Right ventricle myocardium inferior (tissue), 1 donor: ENCODE results near the gene SLX9. TPM values are rescaled to one million over a fixed set of nuclear protein-coding genes. Genes with fewer than 3 reads are reported as not detected.
A peak's percentile ranks its signal among the peaks of the same experiment; 100 is the strongest.

Experiments
- ATAC-seq: fragments of 200-7000 bp; cut with Tn5 transposase; one replicate; pipeline ENCODE4 v1.9.1; 2020; ENCODE audit warnings: mild to moderate bottlenecking, moderate library complexity
- DNase-seq: peaks from one replicate; pipeline ENCODE4 v3.0.0; 2021; ENCODE audit errors: missing footprints
- intact Hi-C: fragments of 100-400 bp; cut with DNase I; formaldehyde crosslinking; loops from one replicate; pipeline ENCODE4 v1.11.0; 2022
- total RNA-seq: library from RNA; stranded (reverse); fragmentation: NEBNext Ultra II Directional; extraction: Animal tissue kit (Norgen Biotek cat#: 25700); gene quantifications from one replicate; pipeline ENCODE4 v1.2.1, GENCODE V29; 2021
- donor health status: DM: no; HTN: yes; CAD: no; lungs with severe emphysema.

The SLX9 gene
- total RNA-seq, 1 donor from 2014 or later: 66.5 TPM

- peak; percentile 5 for ATAC-seq
- DNase-seq: peak; percentile 52
- intact Hi-C loops: no loop called here
These were observed 40.1 kb downstream of the SLX9 start for GRCh38 chr21:44979687-44980561.

DNA sequence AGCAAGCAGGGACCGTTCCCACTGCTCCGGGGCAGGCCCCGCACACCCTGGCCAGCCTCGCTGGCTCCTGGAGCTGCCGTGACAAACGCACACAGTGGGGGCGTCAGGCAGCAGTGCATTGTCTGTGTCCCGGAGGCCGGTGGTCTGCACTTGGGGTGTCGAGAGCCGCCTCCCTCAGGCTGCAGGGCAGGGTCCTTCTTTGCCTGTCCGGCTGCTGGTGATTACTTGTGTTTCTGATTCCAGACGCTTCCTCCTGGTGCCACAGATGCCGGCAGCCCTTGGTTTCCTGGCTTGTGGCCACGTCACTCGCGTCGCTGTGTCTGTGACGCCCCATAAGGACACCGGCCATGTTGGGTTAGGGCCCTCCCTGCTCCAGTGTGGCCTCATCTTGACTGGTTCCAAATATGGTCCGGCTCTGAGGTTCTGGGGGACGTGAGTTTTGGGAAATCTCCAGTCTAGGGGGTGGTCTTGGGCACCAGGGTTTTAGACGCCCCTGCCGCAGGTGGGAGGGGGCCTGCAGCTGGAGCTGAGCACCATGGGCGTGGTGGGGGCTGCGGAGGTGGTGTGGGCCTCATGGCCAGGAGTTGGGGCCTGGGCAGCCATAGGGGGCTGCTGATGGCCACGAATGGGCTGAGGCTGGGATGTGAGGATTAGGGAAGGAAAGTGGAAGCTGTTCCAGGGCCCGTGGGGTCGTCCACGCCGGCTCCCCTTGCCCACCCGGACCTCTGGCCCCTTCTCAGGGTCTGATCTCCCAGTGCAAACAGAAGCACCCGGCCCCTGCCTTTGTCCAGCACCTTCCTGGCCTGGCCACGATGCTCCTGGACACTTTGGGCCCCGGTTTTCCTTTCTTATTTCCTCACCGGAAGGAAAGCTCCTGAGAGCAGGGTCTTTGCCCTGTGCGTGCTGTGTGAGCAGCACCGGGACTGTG is 41.0 kb downstream of the SLX9 start:
- ATAC-seq (no peak), DNase-seq (peak; percentile 68)
- intact Hi-C loops: no loop called here

DNA sequence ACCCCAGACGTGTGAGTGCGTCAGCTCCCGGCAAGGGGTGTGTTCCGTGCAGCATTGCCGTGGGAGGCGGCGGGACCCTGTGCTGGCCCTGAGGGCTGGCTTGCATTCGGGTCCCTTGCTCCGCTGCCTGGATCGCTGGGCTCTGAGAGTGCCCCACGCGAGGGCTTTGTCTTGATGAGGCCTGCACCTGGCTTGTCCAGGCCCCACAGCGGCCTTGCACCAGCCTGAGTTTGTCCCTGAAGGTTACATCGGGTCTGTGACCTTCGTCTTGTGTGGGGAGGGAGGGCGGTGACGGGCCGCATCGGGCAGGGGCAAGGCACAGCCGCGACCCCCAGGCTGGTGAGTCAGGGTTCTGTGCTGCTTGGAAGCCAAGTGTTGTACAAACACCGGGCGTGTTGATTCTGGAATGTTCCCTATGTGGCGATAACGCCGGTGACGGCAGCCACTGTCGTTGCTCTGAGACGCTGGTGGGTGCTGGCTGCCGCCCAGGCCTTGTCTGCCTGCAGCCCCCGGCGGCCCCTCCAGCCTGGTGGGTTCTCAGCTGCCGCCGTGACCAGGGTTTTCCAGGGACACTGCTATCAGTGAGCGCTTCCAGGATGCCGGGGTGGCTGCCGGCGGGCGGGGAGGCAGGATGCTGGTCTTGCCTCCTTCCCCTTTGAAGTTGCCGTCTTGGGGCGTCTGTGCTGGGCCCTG is 42.9 kb downstream of the SLX9 start:
- DNase-seq (peak; percentile 68), ATAC-seq (peak; percentile 20)
- intact Hi-C loops: no loop called here

DNA sequence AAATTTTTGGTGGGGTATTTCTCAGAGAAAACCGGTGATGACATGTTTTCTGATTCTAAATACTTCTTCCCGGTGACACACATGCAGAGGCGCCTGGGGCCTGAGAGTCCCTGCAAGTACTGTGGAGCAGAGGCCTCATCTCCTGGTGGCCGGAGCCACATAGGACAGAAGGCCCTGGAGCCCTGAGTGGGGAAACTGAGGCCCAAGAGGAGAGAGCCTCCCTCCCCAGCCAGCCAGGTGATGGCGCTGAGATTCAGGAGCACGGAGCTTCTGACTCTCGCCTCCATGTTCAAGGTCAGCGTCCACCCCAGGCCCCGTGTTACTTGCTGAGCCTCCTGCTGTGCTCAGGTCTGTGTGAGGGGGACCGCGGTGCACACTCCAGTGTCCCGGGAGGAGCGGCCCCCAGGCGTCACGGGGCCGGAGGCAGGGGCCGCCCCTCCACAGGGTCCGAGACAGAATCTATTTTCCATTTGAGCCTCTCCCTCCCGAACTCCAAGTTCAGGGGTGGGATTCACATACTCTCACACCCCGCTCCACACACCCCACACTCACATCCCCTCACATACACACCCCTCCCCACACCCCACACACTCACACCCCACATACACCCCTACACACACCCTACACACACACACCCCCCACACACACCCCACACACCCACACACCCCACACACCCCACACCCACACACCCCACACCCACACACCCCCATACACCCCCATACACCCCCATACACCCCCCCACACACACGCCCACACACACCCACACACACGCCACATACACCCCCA is 43.8 kb downstream of the SLX9 start:
- no peak for DNase-seq
- intact Hi-C loops: no loop called here
- no peak for ATAC-seq

GRCh38 chr21:44984428-44984791 is 44.6 kb downstream of the SLX9 start:
- ATAC-seq (no peak), DNase-seq (no peak)
- intact Hi-C loops: no loop called here

DNA sequence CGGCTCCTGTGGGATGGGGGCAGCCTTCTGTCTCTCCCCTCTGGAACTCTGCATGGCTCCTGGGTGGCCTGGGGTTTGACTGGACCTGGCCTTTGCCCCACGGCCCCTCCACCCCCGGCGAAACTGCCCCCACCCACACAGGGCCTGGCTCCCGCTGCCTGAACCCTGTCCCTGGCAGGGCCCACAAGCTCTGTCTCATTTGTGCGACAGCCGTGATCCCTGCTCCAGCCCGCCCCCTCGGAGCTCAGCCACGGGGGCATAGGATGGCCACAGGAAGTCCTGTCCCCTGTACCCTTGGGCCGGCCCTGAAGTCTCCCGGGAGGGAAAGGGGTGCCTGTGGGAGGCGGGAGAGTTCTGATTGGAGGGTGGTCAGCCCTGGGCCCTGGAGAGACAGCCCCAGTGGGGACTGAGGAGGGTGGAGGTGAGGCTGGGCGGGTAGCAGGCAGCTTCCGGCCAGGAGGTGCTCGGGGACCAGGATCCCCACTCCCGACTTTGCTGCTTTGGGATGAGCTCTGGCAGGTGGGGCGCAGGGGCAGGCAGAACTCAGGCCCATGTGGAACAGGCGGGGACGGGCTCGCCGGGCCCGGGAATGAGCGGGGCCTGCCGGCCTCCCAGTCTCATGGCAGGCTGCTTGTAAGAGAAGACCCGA is 45.1 kb downstream of the SLX9 start:
- DNase-seq (no peak), ATAC-seq (no peak)
- intact Hi-C loops: no loop called here

DNA sequence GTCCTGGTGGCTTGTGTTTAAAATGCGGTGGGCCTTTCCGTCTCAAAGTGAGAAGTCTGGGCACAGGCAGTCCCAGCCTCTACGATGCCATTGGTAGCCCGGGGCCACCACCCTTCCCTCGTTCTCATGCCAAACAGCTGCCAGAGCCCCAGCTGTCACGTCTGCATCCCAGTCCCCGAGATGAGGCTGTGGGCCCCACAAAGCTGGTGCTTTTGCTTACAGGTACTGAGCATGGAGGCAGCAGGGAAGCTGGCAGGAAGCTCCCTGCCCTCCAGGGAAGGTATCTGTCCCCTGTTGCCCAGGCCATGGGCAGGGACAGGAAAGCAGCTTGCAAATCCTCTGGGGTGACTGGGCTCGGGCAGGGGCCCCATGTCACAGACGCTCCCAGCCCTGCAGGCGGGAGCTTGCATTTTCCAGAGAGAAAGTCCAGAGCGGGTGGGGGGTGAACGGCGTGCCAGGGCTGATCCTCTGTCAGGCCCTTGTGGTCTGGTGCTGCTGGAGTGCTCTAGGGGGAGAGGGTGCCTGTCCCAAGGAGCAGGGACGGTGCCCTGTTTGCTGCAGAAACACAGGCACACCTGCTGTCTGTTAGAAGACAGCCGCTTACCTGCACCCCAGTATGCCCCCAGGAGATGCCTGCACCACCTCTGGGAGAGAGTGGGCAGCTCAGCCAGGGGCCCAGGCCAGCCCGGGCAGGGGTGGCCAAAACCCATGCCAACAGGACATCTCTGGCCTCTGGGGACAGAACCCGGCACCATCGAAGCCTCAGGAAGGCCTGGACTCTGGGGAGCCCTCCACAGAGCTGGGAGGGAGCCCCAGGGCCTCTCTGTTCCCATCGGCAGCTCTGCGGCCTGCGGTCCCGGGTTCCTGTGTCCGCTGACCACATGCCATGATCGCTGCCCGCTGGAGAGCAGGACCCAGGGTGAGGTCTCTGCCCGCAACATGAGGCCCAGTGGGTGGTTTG is 45.9 kb downstream of the SLX9 start:
- intact Hi-C loops: no loop called here
- no peak for ATAC-seq
- peak; percentile 62 for DNase-seq

- intact Hi-C loops: no loop called here
- ATAC-seq (no peak), DNase-seq (peak; percentile 66)
These were observed 46.9 kb downstream of the SLX9 start for GRCh38 chr21:44986471-44987291.

GRCh38 chr21:44987301-44987885 is 47.6 kb downstream of the SLX9 start:
- ATAC-seq (no peak), DNase-seq (peak; percentile 52)
- intact Hi-C loops: no loop called here

DNA sequence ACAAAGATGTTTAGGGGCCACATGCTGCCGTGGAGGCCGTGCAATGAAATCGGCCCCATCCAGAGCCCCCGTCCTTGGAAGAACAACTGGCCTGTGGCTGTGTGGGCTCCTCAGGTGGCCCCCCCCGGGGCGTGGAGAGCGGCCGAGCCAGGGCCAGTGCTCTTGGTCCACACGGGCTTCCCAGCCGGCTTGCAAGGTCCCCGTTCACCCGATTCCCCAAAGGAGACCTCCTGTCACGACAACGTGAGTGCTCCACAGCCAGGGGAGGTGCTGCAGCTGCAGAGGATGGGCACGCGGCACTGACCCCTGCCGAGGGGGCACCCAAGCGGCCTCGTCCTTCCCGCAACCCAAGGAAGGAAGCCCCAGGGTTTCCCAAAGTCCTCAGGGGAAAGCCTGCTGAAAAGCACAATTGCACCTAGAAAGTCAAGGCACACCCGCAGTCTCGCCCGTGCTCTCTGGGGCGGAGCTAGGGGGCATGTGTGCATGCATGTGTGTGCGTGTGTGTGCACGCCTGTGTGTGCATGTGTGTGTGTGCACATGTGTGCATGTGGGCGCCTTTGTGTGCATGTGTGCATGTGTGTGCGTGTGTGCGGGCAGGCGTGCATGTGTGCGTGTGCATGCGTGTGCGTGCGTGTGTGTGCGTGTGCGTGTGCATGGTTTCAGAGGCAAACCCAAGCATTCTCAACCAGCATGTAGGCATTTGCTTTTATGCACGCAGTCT is 48.2 kb downstream of the SLX9 start:
- ATAC-seq (no peak), DNase-seq (peak; percentile 55)
- intact Hi-C loops: no loop called here

DNA sequence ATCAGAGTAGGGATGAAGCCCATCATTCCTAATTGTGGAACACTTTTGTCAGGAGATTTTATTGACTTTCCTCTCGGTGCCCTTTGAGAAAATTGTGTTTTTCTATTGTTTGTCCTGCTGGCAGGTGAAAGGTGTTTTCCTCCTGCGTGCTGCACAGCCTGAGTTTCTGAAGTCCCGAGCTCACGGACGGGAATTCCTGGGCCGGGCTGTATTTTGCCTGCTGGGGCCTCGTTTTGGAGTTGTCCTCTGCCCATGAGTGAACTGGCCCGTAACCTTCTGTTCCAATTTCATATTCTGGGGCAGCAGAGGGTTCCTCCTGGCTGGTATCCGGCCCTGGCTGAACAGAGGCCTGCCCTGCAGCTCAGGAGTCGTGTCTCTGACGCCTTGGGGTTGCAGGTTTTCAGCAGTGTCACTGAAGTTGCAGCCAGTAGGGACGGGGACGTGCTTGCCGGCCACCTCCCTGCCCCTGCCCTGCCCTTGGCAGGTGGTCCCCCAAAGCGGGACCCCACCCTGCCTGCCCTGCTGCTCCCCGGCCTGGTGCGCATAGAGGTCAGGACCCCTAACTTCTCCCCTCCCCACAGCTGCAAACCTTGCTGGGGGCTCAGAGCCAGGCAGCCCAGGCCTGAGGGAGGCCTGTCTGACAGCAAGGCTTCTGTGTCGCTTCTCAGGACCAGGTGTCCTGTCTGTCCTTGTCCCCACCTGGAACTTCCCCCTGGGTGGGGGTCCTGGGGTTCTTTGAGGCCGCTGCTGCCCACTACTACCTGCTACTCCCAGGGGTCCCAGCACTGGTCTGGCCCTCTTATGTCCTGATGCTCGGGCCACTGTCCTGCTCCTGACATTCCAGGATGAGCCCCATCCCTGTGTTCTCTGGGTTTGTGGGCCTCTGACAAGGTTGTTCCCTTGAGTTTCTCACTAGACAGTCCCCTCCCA is 49.0 kb downstream of the SLX9 start:
- no peak for ATAC-seq
- DNase-seq: peak; percentile 44
- intact Hi-C loops: no loop called here

DNA sequence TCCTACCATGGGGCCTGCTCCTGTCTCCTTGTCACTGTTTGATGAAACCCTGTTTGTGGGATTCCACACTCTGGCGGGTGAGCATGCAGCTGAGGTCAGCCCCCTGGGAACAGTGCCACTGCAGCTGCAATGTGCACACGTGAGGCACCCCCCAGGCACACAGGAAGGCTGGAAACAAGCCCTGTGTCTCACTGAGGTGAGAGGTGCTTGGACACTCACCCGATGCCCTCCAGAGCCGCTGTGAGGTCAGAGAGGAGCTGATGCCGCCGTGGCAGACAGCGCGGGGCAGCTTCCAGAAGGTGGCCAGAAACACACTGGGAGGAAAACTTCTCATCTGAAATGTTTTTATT is 49.7 kb downstream of the SLX9 start:
- ATAC-seq (no peak), DNase-seq (peak; percentile 32)
- intact Hi-C loops: no loop called here

- intact Hi-C loops: loop anchor here (5.0 kb wide), 1 partner anchor 33 kb away; no protein-coding TSS in a partner anchor
- ATAC-seq (no peak), DNase-seq (peak; percentile 68)
These were observed 50.3 kb downstream of the SLX9 start for GRCh38 chr21:44989943-44990780.
